H1 (cell line): ENCODE measurements around the gene SKP1. TPM values are rescaled to one million over a fixed set of nuclear protein-coding genes. Genes with fewer than 3 reads are reported as not detected.

Source experiments
- CTCF ChIA-PET: fragments of 300-600 bp; sonication (Branson Sonifier 250); formaldehyde crosslinking; loops from one replicate; lab custom pipeline; 2021; ENCODE audit not compliant: partially characterized antibody; lab: Charles Lee
- POLR2A ChIA-PET: fragments of 300-600 bp; sonication (Branson Sonifier 250); formaldehyde crosslinking; loops from one replicate; lab custom pipeline; 2021; ENCODE audit warnings: inconsistent platforms; ENCODE audit not compliant: partially characterized antibody; lab: Charles Lee
- DNase-seq, 2 experiments: peaks; one replicate each; pipeline versions ENCODE4 v3.0.0 to v3.0.0-alpha.2; 2010 to 2022; ENCODE audit warnings: low spot score in 2 of 2, low read depth in 1 of 2, mixed read lengths in 1 of 2
- FAIRE-seq: peaks from 2 replicates; lab custom pipeline; 2011; peaks lifted over from hg19 to GRCh38; lab: Jason Lieb, UNC
- H2AFZ ChIP-seq: 2 replicates; pipeline ENCODE4 v1.8.1; 2012; ENCODE audit warnings: low read length, inconsistent platforms
- H2AK5ac ChIP-seq: 2 replicates; pipeline ENCODE4 v1.6.1; 2013; ENCODE audit warnings: low read depth, low read length
- H2BK120ac ChIP-seq: replicated peaks from 2 replicates; pipeline ENCODE3; 2013; ENCODE audit warnings: low read depth, low read length, inconsistent platforms
- H2BK12ac ChIP-seq: 2 replicates; pipeline ENCODE4 v1.6.1; 2013; ENCODE audit warnings: low read depth, low read length
- H2BK15ac ChIP-seq: 2 replicates; pipeline ENCODE4 v1.6.1; 2013; ENCODE audit warnings: low read length
- H2BK20ac ChIP-seq: 2 replicates; pipeline ENCODE4 v1.6.1; 2013; ENCODE audit warnings: low read length
- H2BK5ac ChIP-seq: 2 replicates; pipeline ENCODE4 v1.6.1; 2013; ENCODE audit warnings: low read depth, low read length
- H3K14ac ChIP-seq: 2 replicates; pipeline ENCODE4 v1.6.1; 2013; ENCODE audit warnings: inconsistent platforms; ENCODE audit not compliant: insufficient read length
- H3K18ac ChIP-seq: 2 replicates; pipeline ENCODE4 v1.6.1; 2013; ENCODE audit warnings: low read length; ENCODE audit errors: extremely low read depth
- H3K23ac ChIP-seq: 2 replicates; pipeline ENCODE4 v1.6.1; 2013; ENCODE audit warnings: inconsistent platforms; ENCODE audit not compliant: insufficient read length
- H3K23me2 ChIP-seq: 2 replicates; pipeline ENCODE4 v1.6.1; 2013; ENCODE audit warnings: low read depth, low read length
- H3K27ac ChIP-seq: 2 replicates; pipeline ENCODE4 v1.6.1; 2011; ENCODE audit warnings: low read depth, low read length, inconsistent platforms
- H3K27me3 ChIP-seq, 4 experiments: replicated peaks in 1 of 4; 1 replicate in 1 of 4; 2 replicates in 3 of 4; pipeline versions ENCODE4 v1.6.1 to v1.8.1; 2011 to 2013; ENCODE audit warnings: low read length in 3 of 4, mild to moderate bottlenecking in 3 of 4, inconsistent platforms in 2 of 4, mixed read lengths in 2 of 4, moderate library complexity in 1 of 4; ENCODE audit not compliant: control insufficient read depth in 3 of 4, insufficient read depth in 3 of 4; ENCODE audit errors: extremely low read depth in 1 of 4
- H3K36me3 ChIP-seq, 4 experiments: 2 replicates each; pipeline versions ENCODE4 v1.6.1 to v1.8.1; 2011 to 2013; ENCODE audit warnings: mild to moderate bottlenecking in 4 of 4, low read length in 3 of 4, moderate library complexity in 2 of 4, control low read depth in 1 of 4, inconsistent platforms in 1 of 4; ENCODE audit not compliant: insufficient read depth in 4 of 4, control insufficient read depth in 2 of 4
- H3K4ac ChIP-seq: replicated peaks from 2 replicates; pipeline ENCODE3; 2013; ENCODE audit warnings: low read length, low read depth, mixed read lengths, inconsistent platforms; ENCODE audit not compliant: insufficient read length
- H3K4me1 ChIP-seq, 4 experiments: replicated peaks in 1 of 4; 1 replicate in 1 of 4; 2 replicates in 3 of 4; pipeline versions ENCODE4 v1.6.1 to v1.8.1; 2011 to 2013; ENCODE audit warnings: low read length in 3 of 4, inconsistent platforms in 2 of 4, mixed read lengths in 1 of 4; ENCODE audit not compliant: insufficient read depth in 4 of 4, control insufficient read depth in 3 of 4
- H3K4me2 ChIP-seq, 2 experiments: 2 replicates each; pipeline versions ENCODE4 v1.6.1 to v1.8.1; 2011 to 2013; ENCODE audit warnings: low read depth in 2 of 2, low read length in 2 of 2, control low read depth in 1 of 2, inconsistent platforms in 1 of 2, mild to moderate bottlenecking in 1 of 2; ENCODE audit not compliant: insufficient read depth in 1 of 2
- H3K4me3 ChIP-seq, 4 experiments: fragments of 200-600, 300-600 bp in 1 of 4; sonication (generic), shearing (Covaris generic), sonication (Bioruptor Twin) in 1 of 4; 2 replicates each; pipeline versions ENCODE4 v1.5.1 to v1.8.1; 2011 to 2016; ENCODE audit warnings: low read length in 4 of 4, low read depth in 3 of 4, control low read depth in 2 of 4, inconsistent platforms in 2 of 4, mild to moderate bottlenecking in 2 of 4, mixed read lengths in 1 of 4, moderate library complexity in 1 of 4; ENCODE audit not compliant: insufficient read depth in 2 of 4; ENCODE audit errors: extremely low read depth in 1 of 4
- H3K56ac ChIP-seq: replicated peaks from 2 replicates; pipeline ENCODE3; 2013; ENCODE audit warnings: low read depth, mild to moderate bottlenecking, mixed read lengths, low read length, inconsistent platforms; ENCODE audit not compliant: insufficient read length
- H3K79me1 ChIP-seq: 2 replicates; pipeline ENCODE4 v1.6.1; 2013; ENCODE audit warnings: low read depth, low read length, control low read depth
- H3K79me2 ChIP-seq, 2 experiments: 2 replicates each; pipeline versions ENCODE4 v1.6.1 to v1.8.1; 2012 to 2013; ENCODE audit warnings: low read length in 2 of 2, mild to moderate bottlenecking in 2 of 2, inconsistent platforms in 1 of 2; ENCODE audit not compliant: insufficient read depth in 2 of 2, control insufficient read depth in 1 of 2
- H3K9ac ChIP-seq, 4 experiments: replicated peaks in 1 of 4; 1 replicate in 1 of 4; 2 replicates in 3 of 4; pipeline versions ENCODE4 v1.6.1 to v1.8.1; 2011 to 2013; ENCODE audit warnings: low read depth in 3 of 4, low read length in 3 of 4, control low read depth in 2 of 4, mild to moderate bottlenecking in 2 of 4, moderate library complexity in 2 of 4, inconsistent platforms in 1 of 4; ENCODE audit errors: extremely low read depth in 1 of 4
- H3K9me3 ChIP-seq, 2 experiments: 2 replicates each; pipeline versions ENCODE4 v1.6.1 to v1.8.1; 2012 to 2013; ENCODE audit warnings: mild to moderate bottlenecking in 2 of 2, moderate library complexity in 2 of 2, control low read depth in 1 of 2, inconsistent platforms in 1 of 2, low read depth in 1 of 2, low read length in 1 of 2, mixed read lengths in 1 of 2; ENCODE audit not compliant: insufficient read depth in 2 of 2
- H4K20me1 ChIP-seq, 2 experiments: replicated peaks in 1 of 2; 2 replicates each; pipeline versions ENCODE3 to v1.8.1; 2011 to 2013; ENCODE audit warnings: inconsistent platforms in 2 of 2, low read length in 2 of 2, mild to moderate bottlenecking in 1 of 2; ENCODE audit not compliant: insufficient read depth in 2 of 2, control insufficient read depth in 1 of 2
- H4K5ac ChIP-seq: 2 replicates; pipeline ENCODE4 v1.6.1; 2013; ENCODE audit warnings: low read length, low read depth, mixed read lengths, inconsistent platforms; ENCODE audit not compliant: insufficient read length
- H4K8ac ChIP-seq: 2 replicates; pipeline ENCODE4 v1.8.0; 2013; ENCODE audit warnings: mild to moderate bottlenecking, moderate library complexity, low read length, inconsistent platforms; ENCODE audit not compliant: insufficient read depth; ENCODE audit errors: extremely low read depth
- H4K91ac ChIP-seq: replicated peaks from 2 replicates; pipeline ENCODE3; 2013; ENCODE audit warnings: low read length, mixed read lengths, inconsistent platforms; ENCODE audit not compliant: insufficient read length
- BRCA1 ChIP-seq: IDR thresholded peaks from 2 replicates; pipeline ENCODE4 v1.6.1; 2012; ENCODE audit warnings: low read depth, low read length, improper control_type of control experiment
- E2F6 ChIP-seq: IDR thresholded peaks from 2 replicates; pipeline ENCODE4 v1.6.1; 2012; ENCODE audit warnings: inconsistent platforms
- GABPA ChIP-seq: IDR thresholded peaks from 2 replicates; pipeline ENCODE4 v1.6.1; 2011; ENCODE audit warnings: mild to moderate bottlenecking, low read length, moderate library complexity, borderline replicate concordance; ENCODE audit not compliant: insufficient read depth
- MAX ChIP-seq: IDR thresholded peaks from 2 replicates; pipeline ENCODE4 v1.6.1; 2012; ENCODE audit warnings: inconsistent platforms
- NANOG ChIP-seq: IDR thresholded peaks from 2 replicates; pipeline ENCODE4 v1.6.1; 2011; ENCODE audit warnings: low read length, low read depth, mild to moderate bottlenecking, inconsistent platforms; ENCODE audit not compliant: insufficient read depth, poor library complexity, severe bottlenecking
- NRF1 ChIP-seq: IDR thresholded peaks from 2 replicates; pipeline ENCODE4 v1.6.1; 2011; ENCODE audit warnings: mild to moderate bottlenecking, low read depth, low read length, improper control_type of control experiment
- POU5F1 ChIP-seq: IDR thresholded peaks from 2 replicates; pipeline ENCODE4 v1.6.1; 2011; ENCODE audit warnings: low read depth, mild to moderate bottlenecking, low read length, moderate library complexity
- RAD21 ChIP-seq, 2 experiments: IDR thresholded peaks in 1 of 2; conservative IDR thresholded peaks in 1 of 2; 2 replicates each; pipeline ENCODE4 v1.6.1; 2011; ENCODE audit warnings: low read depth in 2 of 2, low read length in 2 of 2, improper control_type of control experiment in 1 of 2, inconsistent platforms in 1 of 2, mild to moderate bottlenecking in 1 of 2, moderate library complexity in 1 of 2
- SP1 ChIP-seq: IDR thresholded peaks from 2 replicates; pipeline ENCODE4 v1.6.1; 2011; ENCODE audit warnings: low read depth, low read length
- SRF ChIP-seq: IDR thresholded peaks from 2 replicates; pipeline ENCODE4 v1.6.1; 2011; ENCODE audit warnings: mild to moderate bottlenecking, low read depth, low read length, moderate library complexity
- WGBS, 2 experiments: shearing (Covaris generic) in 1 of 2; methylation state at CpG; one replicate each; pipeline versions ENCODE4 v1.1.6 to v1.1.7; 2013 to 2015; ENCODE audit warnings: low lambda C conversion rate in 2 of 2, mixed read lengths in 2 of 2, inconsistent platforms in 1 of 2, low coverage in 1 of 2, missing lambda C conversion rate in 1 of 2; ENCODE audit not compliant: insufficient replicate concordance in 2 of 2, insufficient coverage in 1 of 2, insufficient read length in 1 of 2; ENCODE audit errors: extremely low coverage in 1 of 2, missing lambda C conversion rate in 1 of 2; 5-methylcytosine and 5-hydroxymethylcytosine counted together
- polyA plus RNA-seq, 7 experiments: library from polyadenylated mRNA; depleted of rRNA in 3 of 7; stranded (reverse) in 5 of 7; unstranded in 2 of 7; fragments of >200 nt in 5 of 7; fragments of 200-250 nt in 2 of 7; gene quantifications; 1 replicate in 5 of 7; 2 replicates in 1 of 7; 4 replicates in 1 of 7; pipeline versions ENCODE4 v1.2.1 to v1.2.3, GENCODE V29; 2011 to 2013; ENCODE audit warnings: missing spikeins in 2 of 7, mixed read lengths in 2 of 7
- total RNA-seq: library from RNA; stranded (reverse); fragmentation: NEBNext Ultra II Directional; extraction: Animal tissue kit (Norgen Biotek cat#: 25700); gene quantifications from 2 replicates; pipeline ENCODE4 v1.2.1, GENCODE V29; 2021
- TF ChIP-seq, protein P1 (sequence below): IDR thresholded peaks from 2 replicates; pipeline ENCODE4 v1.6.1; 2011; ENCODE audit warnings: low read length, improper control_type of control experiment

Gene SKP1
- total and polyA plus RNA-seq, 2 of the 8 experiments (the other 6 are each of a cell fraction or from before 2014, with no cell fraction given), result 163 to 332 TPM

- peaks cover 9 to 22% of the 10 kb centered on the region in 2 experiments for H4K20me1 ChIP-seq
- TF ChIP-seq RAD21 (IDR thresholded peaks at IDR 0.05 in 1 of 2, conservative IDR thresholded peaks at IDR 0.05 in 1 of 2; ENCODE audit: low read depth in 2 of 2, low read length in 2 of 2), result no peak
- no peak for TF ChIP-seq SRF
- no peak for TF ChIP-seq NANOG
- TF ChIP-seq BRCA1, result no peak
- no peak for TF ChIP-seq MAX
- TF ChIP-seq E2F6, result no peak
- no peak for TF ChIP-seq NRF1
- no peak for TF ChIP-seq GABPA
- no peak for TF ChIP-seq POU5F1
- TF ChIP-seq, protein P1, sequence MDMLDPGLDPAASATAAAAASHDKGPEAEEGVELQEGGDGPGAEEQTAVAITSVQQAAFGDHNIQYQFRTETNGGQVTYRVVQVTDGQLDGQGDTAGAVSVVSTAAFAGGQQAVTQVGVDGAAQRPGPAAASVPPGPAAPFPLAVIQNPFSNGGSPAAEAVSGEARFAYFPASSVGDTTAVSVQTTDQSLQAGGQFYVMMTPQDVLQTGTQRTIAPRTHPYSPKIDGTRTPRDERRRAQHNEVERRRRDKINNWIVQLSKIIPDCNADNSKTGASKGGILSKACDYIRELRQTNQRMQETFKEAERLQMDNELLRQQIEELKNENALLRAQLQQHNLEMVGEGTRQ, result no peak
- TF ChIP-seq SP1, result no peak
Measured at GRCh38 chr5:134203630-134204029, 26.9 kb upstream of the SKP1 start.

More at GRCh38 chr5:134203630-134204029, 26.9 kb upstream of the SKP1 start:
- H3K4me1 ChIP-seq, result no peaks in the 10 kb centered on the region
- H4K5ac ChIP-seq, result no peak overlapping the region
- ChIA-PET POLR2A (interaction anchor here (1.0 to 14.9 kb wide), 4 partner anchors 10 to 47 kb away, joined by 3 to 166 read pairs (median 16); partner anchors contain the start of gene PPP2CA), CTCF (interaction anchor here (0.7 to 1.5 kb wide), 7 partner anchors 19 to 177 kb away, joined by 3 to 4 read pairs (median 4); no protein-coding TSS in a partner anchor)
- H2BK12ac ChIP-seq, result no peak overlapping the region
- no peak overlapping the region for H4K8ac ChIP-seq
- H4K91ac ChIP-seq, result no peak overlapping the region
- no peak overlapping the region for H3K4ac ChIP-seq
- no peaks in the 10 kb centered on the region for H3K23me2 ChIP-seq
- H3K23ac ChIP-seq, result no peak overlapping the region
- H3K56ac ChIP-seq, result no peak overlapping the region
- H3K18ac ChIP-seq, result no peak overlapping the region
- no peak overlapping the region for H3K4me2 ChIP-seq
- no peak overlapping the region for H3K27ac ChIP-seq
- no peak overlapping the region for H2BK5ac ChIP-seq
- no peak overlapping the region for H2BK120ac ChIP-seq
- H3K9ac ChIP-seq, result no peak overlapping the region
- 91% methylated on average over 3 of the region's 3 CpGs; no CpG with 5 or more reads in 1 of the 2 experiments for WGBS, 2 experiments
- peaks cover 7% of the 10 kb centered on the region; the same call in 1 of the 2 replicates for H3K79me1 ChIP-seq
- H2BK15ac ChIP-seq, result no peak overlapping the region
- H2AFZ ChIP-seq, result no peak overlapping the region
- DNase-seq (no peak), FAIRE-seq (no peak)
- H3K79me2 ChIP-seq, result peaks cover 12 to 72% of the 10 kb centered on the region in 2 experiments
- H3K9me3 ChIP-seq, result no peaks in the 10 kb centered on the region
- H3K14ac ChIP-seq, result no peak overlapping the region
- peaks cover 0 to 1% (median 0%) of the 10 kb centered on the region in 4 experiments; a peak in 1 of 7 replicates for H3K27me3 ChIP-seq
- H2AK5ac ChIP-seq, result no peak overlapping the region
- no peak overlapping the region for H3K4me3 ChIP-seq
- peaks cover 30 to 72% (median 52%) of the 10 kb centered on the region in 4 experiments for H3K36me3 ChIP-seq
- no peak overlapping the region for H2BK20ac ChIP-seq
